LNCaP clone FGC (cell line): Measurements from ENCODE around the gene TLE5.
A peak's percentile ranks its signal among the peaks of the same experiment; 100 is the strongest.

Experiments used
- DNase-seq: peaks from one replicate; pipeline ENCODE4 v3.0.0-alpha.2; 2011; ENCODE audit warnings: low read depth
- H3K4me3 ChIP-seq: 2 replicates; pipeline ENCODE4 v1.5.1; 2011; ENCODE audit warnings: mild to moderate bottlenecking, low read depth, low read length, control low read depth
- CTCF ChIP-seq: IDR thresholded peaks from 2 replicates; pipeline ENCODE4 v1.5.1; 2012; ENCODE audit warnings: mild to moderate bottlenecking; ENCODE audit not compliant: control insufficient read depth, insufficient read depth; ENCODE audit errors: extremely low read depth

Gene TLE5

GRCh38 chr19:3062165-3063105 lies at the start of gene TLE5:
Gene TLE5, minus strand, starts transcription at chr19:3062495. Its CDS starts 295 bp downstream, at chr19:3062200.
- DNase-seq: no peak
- H3K4me3 ChIP-seq: peak within 1 kb of the TSS; percentile 77
- no peak for TF ChIP-seq CTCF

GRCh38 chr19:3111586-3112247 lies 49.4 kb upstream of the TLE5 start:
- TF ChIP-seq CTCF: no peak
- DNase-seq: no peak
- H3K4me3 ChIP-seq: no peak overlapping the region

- H3K4me3 ChIP-seq: no peak overlapping the region
- no peak for TF ChIP-seq CTCF
- no peak for DNase-seq
These were observed 48.0 kb upstream of the TLE5 start for GRCh38 chr19:3110126-3110825.

- H3K4me3 ChIP-seq: no peak overlapping the region
- no peak for TF ChIP-seq CTCF
- DNase-seq: no peak
These were observed 47.2 kb upstream of the TLE5 start for GRCh38 chr19:3109491-3109890.

- DNase-seq: no peak
- H3K4me3 ChIP-seq: no peak overlapping the region
- peak; percentile 87 for TF ChIP-seq CTCF
These were observed 46.5 kb upstream of the TLE5 start for GRCh38 chr19:3108775-3109174.

- no peak for TF ChIP-seq CTCF
- no peak overlapping the region for H3K4me3 ChIP-seq
- no peak for DNase-seq
These were observed 45.4 kb upstream of the TLE5 start for GRCh38 chr19:3107658-3108057.
